K562 (cell line): ENCODE measurements around the gene TXLNG.

ENCODE experiments used
- CTCF ChIP-seq, 3 experiments: IDR thresholded peaks in 2 of 3; conservative IDR thresholded peaks in 1 of 3; 2 replicates each; pipeline ENCODE4 v1.5.1; 2011 to 2012; ENCODE audit warnings: low read length in 3 of 3, mild to moderate bottlenecking in 3 of 3, control low read depth in 2 of 3, improper control_type of control experiment in 1 of 3, inconsistent platforms in 1 of 3, low read depth in 1 of 3, mixed read lengths in 1 of 3, moderate library complexity in 1 of 3; ENCODE audit not compliant: insufficient read depth in 2 of 3
- FOXJ3 ChIP-seq: sonication (generic); formaldehyde crosslinking; IDR thresholded peaks from 2 replicates; pipeline ENCODE4 v1.4.0; 2020; ENCODE audit warnings: mild to moderate bottlenecking, missing genetic modification reagents
- FOXK2 ChIP-seq, 2 experiments: fragments of 450-650 bp; IDR thresholded peaks in 1 of 2; conservative IDR thresholded peaks in 1 of 2; 2 replicates each; pipeline ENCODE4 v1.6.1; 2016; ENCODE audit warnings: low read depth in 2 of 2, mild to moderate bottlenecking in 1 of 2
- FOXM1 ChIP-seq, 2 experiments: fragments of 450-650 bp in 1 of 2; sonication (generic) in 1 of 2; formaldehyde crosslinking in 1 of 2; IDR thresholded peaks; 2 replicates each; pipeline versions ENCODE4 v1.6.1 to v1.9.0; 2017 to 2022; ENCODE audit warnings: low read depth in 2 of 2, mild to moderate bottlenecking in 2 of 2, missing genetic modification reagents in 1 of 2, moderate library complexity in 1 of 2
- KDM2B ChIP-seq: fragments of 250-450 bp; sonication (Bioruptor Pico); IDR thresholded peaks from 2 replicates; pipeline ENCODE4 v1.8.0; 2021; ENCODE audit warnings: mild to moderate bottlenecking, moderate library complexity
- MAFK ChIP-seq: IDR thresholded peaks from 2 replicates; pipeline ENCODE4 v1.6.1; 2011; ENCODE audit warnings: low read length, improper control_type of control experiment
- NR0B1 ChIP-seq: fragments of 450-650 bp; IDR thresholded peaks from one replicate; pipeline ENCODE4 v1.6.1; 2018; ENCODE audit warnings: mild to moderate bottlenecking, moderate library complexity; ENCODE audit not compliant: partially characterized antibody
- NR1H2 ChIP-seq: sonication (generic); formaldehyde crosslinking; IDR thresholded peaks from 2 replicates; pipeline ENCODE4 v1.4.0; 2020; ENCODE audit warnings: mild to moderate bottlenecking, missing genetic modification reagents
- POLR2AphosphoS5 ChIP-seq: IDR thresholded peaks from 2 replicates; pipeline ENCODE4 v1.6.1; 2011; ENCODE audit warnings: mild to moderate bottlenecking, low read depth, low read length, moderate library complexity; ENCODE audit not compliant: control insufficient read depth, insufficient read depth
- TF ChIP-seq, protein P1 (sequence below), 3 experiments: fragments of 200-800 bp in 1 of 3; fragments of 250-450 bp in 1 of 3; fragments of 450-650 bp in 1 of 3; sonication (Bioruptor Pico) in 1 of 3; sonication (Bioruptor generic) in 1 of 3; formaldehyde crosslinking in 1 of 3; IDR thresholded peaks; 2 replicates each; pipeline versions ENCODE4 v1.6.1 to v1.8.0; 2016 to 2022; ENCODE audit warnings: mild to moderate bottlenecking in 2 of 3, missing genetic modification characterization in 2 of 3, missing compliant biosample characterization in 1 of 3, moderate library complexity in 1 of 3

DNA sequence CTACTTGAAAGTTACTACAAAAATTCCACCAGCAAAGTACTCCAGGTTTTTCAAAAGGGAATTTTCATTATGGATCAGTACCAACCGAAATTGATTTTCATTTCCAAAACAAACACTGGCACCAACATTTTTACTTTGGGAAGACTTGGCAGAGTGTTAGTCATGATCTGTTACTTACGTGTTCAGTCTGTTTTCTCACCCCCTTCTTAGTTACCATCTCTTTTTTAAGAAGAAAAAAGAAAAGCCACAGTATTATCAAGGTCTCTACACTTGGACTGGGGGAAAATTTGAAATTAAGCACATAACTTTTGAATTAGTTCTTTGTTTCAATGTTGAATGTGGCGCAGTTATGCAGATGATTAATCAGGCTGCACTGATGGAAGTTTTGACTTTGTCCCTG lies 56.4 kb downstream of the TXLNG start:
- TF ChIP-seq, protein P1, sequence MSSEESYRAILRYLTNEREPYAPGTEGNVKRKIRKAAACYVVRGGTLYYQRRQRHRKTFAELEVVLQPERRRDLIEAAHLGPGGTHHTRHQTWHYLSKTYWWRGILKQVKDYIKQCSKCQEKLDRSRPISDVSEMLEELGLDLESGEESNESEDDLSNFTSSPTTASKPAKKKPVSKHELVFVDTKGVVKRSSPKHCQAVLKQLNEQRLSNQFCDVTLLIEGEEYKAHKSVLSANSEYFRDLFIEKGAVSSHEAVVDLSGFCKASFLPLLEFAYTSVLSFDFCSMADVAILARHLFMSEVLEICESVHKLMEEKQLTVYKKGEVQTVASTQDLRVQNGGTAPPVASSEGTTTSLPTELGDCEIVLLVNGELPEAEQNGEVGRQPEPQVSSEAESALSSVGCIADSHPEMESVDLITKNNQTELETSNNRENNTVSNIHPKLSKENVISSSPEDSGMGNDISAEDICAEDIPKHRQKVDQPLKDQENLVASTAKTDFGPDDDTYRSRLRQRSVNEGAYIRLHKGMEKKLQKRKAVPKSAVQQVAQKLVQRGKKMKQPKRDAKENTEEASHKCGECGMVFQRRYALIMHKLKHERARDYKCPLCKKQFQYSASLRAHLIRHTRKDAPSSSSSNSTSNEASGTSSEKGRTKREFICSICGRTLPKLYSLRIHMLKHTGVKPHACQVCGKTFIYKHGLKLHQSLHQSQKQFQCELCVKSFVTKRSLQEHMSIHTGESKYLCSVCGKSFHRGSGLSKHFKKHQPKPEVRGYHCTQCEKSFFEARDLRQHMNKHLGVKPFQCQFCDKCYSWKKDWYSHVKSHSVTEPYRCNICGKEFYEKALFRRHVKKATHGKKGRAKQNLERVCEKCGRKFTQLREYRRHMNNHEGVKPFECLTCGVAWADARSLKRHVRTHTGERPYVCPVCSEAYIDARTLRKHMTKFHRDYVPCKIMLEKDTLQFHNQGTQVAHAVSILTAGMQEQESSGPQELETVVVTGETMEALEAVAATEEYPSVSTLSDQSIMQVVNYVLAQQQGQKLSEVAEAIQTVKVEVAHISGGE (CRISPR knock-in tag; IDR thresholded peaks at IDR 0.05) = no peak
- TF ChIP-seq KDM2B (no peak), POLR2AphosphoS5 (no peak), NR0B1 (no peak), FOXJ3 (CRISPR knock-in tag) (no peak), NR1H2 (CRISPR knock-in tag) (no peak), FOXM1 (IDR thresholded peaks at IDR 0.05; ENCODE audit: low read depth) (no peak), FOXM1 (CRISPR knock-in tag; IDR thresholded peaks at IDR 0.05; ENCODE audit: low read depth) (no peak), MAFK (no peak), CTCF (IDR thresholded peaks at IDR 0.05 in 2 of 3, conservative IDR thresholded peaks at IDR 0.05 in 1 of 3; ENCODE audit: insufficient read depth in 2 of 3, low read depth in 1 of 3, low read length in 3 of 3) (no peak), FOXK2 (conservative IDR thresholded peaks at IDR 0.05 in 1 of 2, IDR thresholded peaks at IDR 0.05 in 1 of 2; ENCODE audit: low read depth in 2 of 2) (no peak)
